H1 (cell line): ENCODE results near the gene GRIP2. TPM values are rescaled to one million over a fixed set of nuclear protein-coding genes. Genes with fewer than 3 reads are reported as not detected.
A peak's percentile ranks its signal among the peaks of the same experiment; 100 is the strongest.

Experiments used
- CTCF ChIA-PET: fragments of 300-600 bp; sonication (Branson Sonifier 250); formaldehyde crosslinking; loops from one replicate; lab custom pipeline; 2021; ENCODE audit not compliant: partially characterized antibody; lab: Charles Lee
- POLR2A ChIA-PET: fragments of 300-600 bp; sonication (Branson Sonifier 250); formaldehyde crosslinking; loops from one replicate; lab custom pipeline; 2021; ENCODE audit warnings: inconsistent platforms; ENCODE audit not compliant: partially characterized antibody; lab: Charles Lee
- DNase-seq, 2 experiments: peaks; one replicate each; pipeline versions ENCODE4 v3.0.0 to v3.0.0-alpha.2; 2010 to 2022; ENCODE audit warnings: low spot score in 2 of 2, low read depth in 1 of 2, mixed read lengths in 1 of 2
- FAIRE-seq: peaks from 2 replicates; lab custom pipeline; 2011; peaks lifted over from hg19 to GRCh38; lab: Jason Lieb, UNC
- H2AFZ ChIP-seq: 2 replicates; pipeline ENCODE4 v1.8.1; 2012; ENCODE audit warnings: low read length, inconsistent platforms
- H2AK5ac ChIP-seq: 2 replicates; pipeline ENCODE4 v1.6.1; 2013; ENCODE audit warnings: low read depth, low read length
- H2BK120ac ChIP-seq: replicated peaks from 2 replicates; pipeline ENCODE3; 2013; ENCODE audit warnings: low read depth, low read length, inconsistent platforms
- H2BK12ac ChIP-seq: 2 replicates; pipeline ENCODE4 v1.6.1; 2013; ENCODE audit warnings: low read depth, low read length
- H2BK15ac ChIP-seq: 2 replicates; pipeline ENCODE4 v1.6.1; 2013; ENCODE audit warnings: low read length
- H2BK20ac ChIP-seq: 2 replicates; pipeline ENCODE4 v1.6.1; 2013; ENCODE audit warnings: low read length
- H2BK5ac ChIP-seq: 2 replicates; pipeline ENCODE4 v1.6.1; 2013; ENCODE audit warnings: low read depth, low read length
- H3K14ac ChIP-seq: 2 replicates; pipeline ENCODE4 v1.6.1; 2013; ENCODE audit warnings: inconsistent platforms; ENCODE audit not compliant: insufficient read length
- H3K18ac ChIP-seq: 2 replicates; pipeline ENCODE4 v1.6.1; 2013; ENCODE audit warnings: low read length; ENCODE audit errors: extremely low read depth
- H3K23ac ChIP-seq: 2 replicates; pipeline ENCODE4 v1.6.1; 2013; ENCODE audit warnings: inconsistent platforms; ENCODE audit not compliant: insufficient read length
- H3K23me2 ChIP-seq: 2 replicates; pipeline ENCODE4 v1.6.1; 2013; ENCODE audit warnings: low read depth, low read length
- H3K27ac ChIP-seq: 2 replicates; pipeline ENCODE4 v1.6.1; 2011; ENCODE audit warnings: low read depth, low read length, inconsistent platforms
- H3K27me3 ChIP-seq, 4 experiments: replicated peaks in 1 of 4; 1 replicate in 1 of 4; 2 replicates in 3 of 4; pipeline versions ENCODE4 v1.6.1 to v1.8.1; 2011 to 2013; ENCODE audit warnings: low read length in 3 of 4, mild to moderate bottlenecking in 3 of 4, inconsistent platforms in 2 of 4, mixed read lengths in 2 of 4, moderate library complexity in 1 of 4; ENCODE audit not compliant: control insufficient read depth in 3 of 4, insufficient read depth in 3 of 4; ENCODE audit errors: extremely low read depth in 1 of 4
- H3K36me3 ChIP-seq, 4 experiments: 2 replicates each; pipeline versions ENCODE4 v1.6.1 to v1.8.1; 2011 to 2013; ENCODE audit warnings: mild to moderate bottlenecking in 4 of 4, low read length in 3 of 4, moderate library complexity in 2 of 4, control low read depth in 1 of 4, inconsistent platforms in 1 of 4; ENCODE audit not compliant: insufficient read depth in 4 of 4, control insufficient read depth in 2 of 4
- H3K4ac ChIP-seq: replicated peaks from 2 replicates; pipeline ENCODE3; 2013; ENCODE audit warnings: low read length, low read depth, mixed read lengths, inconsistent platforms; ENCODE audit not compliant: insufficient read length
- H3K4me1 ChIP-seq, 4 experiments: replicated peaks in 1 of 4; 1 replicate in 1 of 4; 2 replicates in 3 of 4; pipeline versions ENCODE4 v1.6.1 to v1.8.1; 2011 to 2013; ENCODE audit warnings: low read length in 3 of 4, inconsistent platforms in 2 of 4, mixed read lengths in 1 of 4; ENCODE audit not compliant: insufficient read depth in 4 of 4, control insufficient read depth in 3 of 4
- H3K4me2 ChIP-seq, 2 experiments: 2 replicates each; pipeline versions ENCODE4 v1.6.1 to v1.8.1; 2011 to 2013; ENCODE audit warnings: low read depth in 2 of 2, low read length in 2 of 2, control low read depth in 1 of 2, inconsistent platforms in 1 of 2, mild to moderate bottlenecking in 1 of 2; ENCODE audit not compliant: insufficient read depth in 1 of 2
- H3K4me3 ChIP-seq, 4 experiments: fragments of 200-600, 300-600 bp in 1 of 4; sonication (generic), shearing (Covaris generic), sonication (Bioruptor Twin) in 1 of 4; 2 replicates each; pipeline versions ENCODE4 v1.5.1 to v1.8.1; 2011 to 2016; ENCODE audit warnings: low read length in 4 of 4, low read depth in 3 of 4, control low read depth in 2 of 4, inconsistent platforms in 2 of 4, mild to moderate bottlenecking in 2 of 4, mixed read lengths in 1 of 4, moderate library complexity in 1 of 4; ENCODE audit not compliant: insufficient read depth in 2 of 4; ENCODE audit errors: extremely low read depth in 1 of 4
- H3K56ac ChIP-seq: replicated peaks from 2 replicates; pipeline ENCODE3; 2013; ENCODE audit warnings: low read depth, mild to moderate bottlenecking, mixed read lengths, low read length, inconsistent platforms; ENCODE audit not compliant: insufficient read length
- H3K79me1 ChIP-seq: 2 replicates; pipeline ENCODE4 v1.6.1; 2013; ENCODE audit warnings: low read depth, low read length, control low read depth
- H3K79me2 ChIP-seq, 2 experiments: 2 replicates each; pipeline versions ENCODE4 v1.6.1 to v1.8.1; 2012 to 2013; ENCODE audit warnings: low read length in 2 of 2, mild to moderate bottlenecking in 2 of 2, inconsistent platforms in 1 of 2; ENCODE audit not compliant: insufficient read depth in 2 of 2, control insufficient read depth in 1 of 2
- H3K9ac ChIP-seq, 4 experiments: replicated peaks in 1 of 4; 1 replicate in 1 of 4; 2 replicates in 3 of 4; pipeline versions ENCODE4 v1.6.1 to v1.8.1; 2011 to 2013; ENCODE audit warnings: low read depth in 3 of 4, low read length in 3 of 4, control low read depth in 2 of 4, mild to moderate bottlenecking in 2 of 4, moderate library complexity in 2 of 4, inconsistent platforms in 1 of 4; ENCODE audit errors: extremely low read depth in 1 of 4
- H3K9me3 ChIP-seq, 2 experiments: 2 replicates each; pipeline versions ENCODE4 v1.6.1 to v1.8.1; 2012 to 2013; ENCODE audit warnings: mild to moderate bottlenecking in 2 of 2, moderate library complexity in 2 of 2, control low read depth in 1 of 2, inconsistent platforms in 1 of 2, low read depth in 1 of 2, low read length in 1 of 2, mixed read lengths in 1 of 2; ENCODE audit not compliant: insufficient read depth in 2 of 2
- H4K20me1 ChIP-seq, 2 experiments: replicated peaks in 1 of 2; 2 replicates each; pipeline versions ENCODE3 to v1.8.1; 2011 to 2013; ENCODE audit warnings: inconsistent platforms in 2 of 2, low read length in 2 of 2, mild to moderate bottlenecking in 1 of 2; ENCODE audit not compliant: insufficient read depth in 2 of 2, control insufficient read depth in 1 of 2
- H4K5ac ChIP-seq: 2 replicates; pipeline ENCODE4 v1.6.1; 2013; ENCODE audit warnings: low read length, low read depth, mixed read lengths, inconsistent platforms; ENCODE audit not compliant: insufficient read length
- H4K8ac ChIP-seq: 2 replicates; pipeline ENCODE4 v1.8.0; 2013; ENCODE audit warnings: mild to moderate bottlenecking, moderate library complexity, low read length, inconsistent platforms; ENCODE audit not compliant: insufficient read depth; ENCODE audit errors: extremely low read depth
- H4K91ac ChIP-seq: replicated peaks from 2 replicates; pipeline ENCODE3; 2013; ENCODE audit warnings: low read length, mixed read lengths, inconsistent platforms; ENCODE audit not compliant: insufficient read length
- KDM4A ChIP-seq: IDR thresholded peaks from one replicate; pipeline ENCODE4 v1.7.1; 2012; ENCODE audit warnings: low read depth, mild to moderate bottlenecking, moderate library complexity, low read length, inconsistent platforms; ENCODE audit not compliant: severe bottlenecking
- RFX5 ChIP-seq: IDR thresholded peaks from 2 replicates; pipeline ENCODE4 v1.6.1; 2011; ENCODE audit warnings: low read depth, low read length, improper control_type of control experiment, borderline replicate concordance
- SIX5 ChIP-seq: IDR thresholded peaks from 2 replicates; pipeline ENCODE4 v1.6.1; 2011; ENCODE audit warnings: mild to moderate bottlenecking, low read depth, low read length
- TEAD4 ChIP-seq: IDR thresholded peaks from 2 replicates; pipeline ENCODE4 v1.6.1; 2012; ENCODE audit warnings: low read depth, low read length, inconsistent platforms, mixed read lengths
- WGBS, 2 experiments: shearing (Covaris generic) in 1 of 2; methylation state at CpG; one replicate each; pipeline versions ENCODE4 v1.1.6 to v1.1.7; 2013 to 2015; ENCODE audit warnings: low lambda C conversion rate in 2 of 2, mixed read lengths in 2 of 2, inconsistent platforms in 1 of 2, low coverage in 1 of 2, missing lambda C conversion rate in 1 of 2; ENCODE audit not compliant: insufficient replicate concordance in 2 of 2, insufficient coverage in 1 of 2, insufficient read length in 1 of 2; ENCODE audit errors: extremely low coverage in 1 of 2, missing lambda C conversion rate in 1 of 2; 5-methylcytosine and 5-hydroxymethylcytosine counted together
- polyA plus RNA-seq, 7 experiments: library from polyadenylated mRNA; depleted of rRNA in 3 of 7; stranded (reverse) in 5 of 7; unstranded in 2 of 7; fragments of >200 nt in 5 of 7; fragments of 200-250 nt in 2 of 7; gene quantifications; 1 replicate in 5 of 7; 2 replicates in 1 of 7; 4 replicates in 1 of 7; pipeline versions ENCODE4 v1.2.1 to v1.2.3, GENCODE V29; 2011 to 2013; ENCODE audit warnings: missing spikeins in 2 of 7, mixed read lengths in 2 of 7
- total RNA-seq: library from RNA; stranded (reverse); fragmentation: NEBNext Ultra II Directional; extraction: Animal tissue kit (Norgen Biotek cat#: 25700); gene quantifications from 2 replicates; pipeline ENCODE4 v1.2.1, GENCODE V29; 2021

Gene GRIP2
- total and polyA plus RNA-seq, 2 of the 8 experiments (the other 6 are each of a cell fraction or from before 2014, with no cell fraction given) = 2.5 to 6.4 TPM

- 93% methylated on average over 4 of the region's 4 CpGs; no CpG with 5 or more reads in 1 of the 2 experiments for WGBS, 2 experiments
- Histone ChIP-seq H3K79me1 (no peaks in the 10 kb centered on the region), H2AK5ac (no peak overlapping the region), H2BK20ac (no peak overlapping the region), H3K4ac (no peak overlapping the region), H3K27me3 (no peaks in the 10 kb centered on the region), H3K79me2 (no peaks in the 10 kb centered on the region), H2BK5ac (no peak overlapping the region), H3K23ac (no peak overlapping the region), H3K4me2 (no peak overlapping the region), H3K4me3 (no peak overlapping the region), H3K27ac (no peak overlapping the region), H3K9ac (no peak overlapping the region), H4K8ac (0 out of 2 replicates have a peak overlapping the region, but pooled peaks have one; percentile 4), H3K18ac (no peak overlapping the region), H2BK120ac (no peak overlapping the region), H4K20me1 (no peaks in the 10 kb centered on the region), H2AFZ (no peak overlapping the region), H3K36me3 (peaks cover 0 to 14% (median 10%) of the 10 kb centered on the region in 4 experiments; a peak in 6 of 8 replicates), H3K23me2 (no peaks in the 10 kb centered on the region), H2BK15ac (no peak overlapping the region), H3K14ac (no peak overlapping the region), H2BK12ac (no peak overlapping the region), H4K91ac (no peak overlapping the region), H3K56ac (no peak overlapping the region), H3K4me1 (no peaks in the 10 kb centered on the region; a peak in 3 of 7 replicates), H3K9me3 (no peaks in the 10 kb centered on the region), H4K5ac (no peak overlapping the region)
- FAIRE-seq (no peak), DNase-seq (no peak)
- TF ChIP-seq KDM4A (no peak), SIX5 (no peak), TEAD4 (no peak), RFX5 (no peak)
- POLR2A ChIA-PET = interaction anchor here (1.0 kb wide), 1 partner anchor 70 kb away, joined by 3 read pairs; no protein-coding TSS in a partner anchor
- CTCF ChIA-PET = interaction anchor here (1.2 kb wide), 1 partner anchor 23 kb away, joined by 6 read pairs; no protein-coding TSS in a partner anchor
Measured at GRCh38 chr3:14490255-14490654, 49.9 kb downstream of the GRIP2 start.
